Thoracic aorta (tissue), 2 donors: ENCODE data around the gene DCAKD. TPM values are rescaled to one million over a fixed set of nuclear protein-coding genes. Genes with fewer than 3 reads are reported as not detected.

Experiments
- ATAC-seq: fragments of 150-250 bp; one replicate; pipeline ENCODE4 v1.8.0; 2017; ENCODE audit warnings: low read depth; ENCODE audit not compliant: insufficient number of reproducible peaks, low FRiP score
- DNase-seq: peaks from one replicate; pipeline ENCODE4 v3.0.0-alpha.2; 2020; ENCODE audit warnings: low spot score
- H3K27ac ChIP-seq, 2 donors: fragments of 200-600 bp; sonication (generic); 1 replicate in 1 of 2; 2 replicates in 1 of 2; pipeline ENCODE4 v1.5.1; 2016; ENCODE audit warnings: mild to moderate bottlenecking in 2 of 2, moderate library complexity in 2 of 2
- H3K27me3 ChIP-seq: fragments of 200-600 bp; sonication (generic); replicated peaks from 2 replicates; pipeline ENCODE4 v1.6.0; 2016; ENCODE audit warnings: mild to moderate bottlenecking; ENCODE audit not compliant: insufficient read depth
- H3K36me3 ChIP-seq: fragments of 200-600 bp; sonication (generic); one replicate; pipeline ENCODE4 v1.5.1; 2016
- H3K4me1 ChIP-seq, 2 donors: fragments of 200-600 bp; sonication (generic); 1 replicate in 1 of 2; 2 replicates in 1 of 2; pipeline versions ENCODE4 v1.5.1 to v1.6.0; 2016; ENCODE audit warnings: low read depth in 2 of 2, mild to moderate bottlenecking in 1 of 2; ENCODE audit not compliant: control insufficient read depth in 1 of 2
- H3K4me3 ChIP-seq: fragments of 200-600 bp; sonication (generic); 2 replicates; pipeline ENCODE4 v1.5.1; 2016; ENCODE audit warnings: mild to moderate bottlenecking
- H3K9me3 ChIP-seq: fragments of 200-600 bp; sonication (generic); 2 replicates; pipeline ENCODE4 v1.5.1; 2016
- CTCF ChIP-seq: fragments of 200-600 bp; sonication (generic); IDR thresholded peaks from one replicate; pipeline ENCODE4 v1.5.1; 2019; ENCODE audit warnings: antibody characterized with exemption
- total RNA-seq, 2 donors: library from RNA; depleted of rRNA; stranded (reverse); fragments of >200 nt; gene quantifications; one replicate each; pipeline versions ENCODE4 v1.1.0 to v1.2.3, GENCODE V29; 2016

DCAKD gene
- total RNA-seq, 2 donors from 2014 or later, result 34.6 to 56.5 TPM

DNA sequence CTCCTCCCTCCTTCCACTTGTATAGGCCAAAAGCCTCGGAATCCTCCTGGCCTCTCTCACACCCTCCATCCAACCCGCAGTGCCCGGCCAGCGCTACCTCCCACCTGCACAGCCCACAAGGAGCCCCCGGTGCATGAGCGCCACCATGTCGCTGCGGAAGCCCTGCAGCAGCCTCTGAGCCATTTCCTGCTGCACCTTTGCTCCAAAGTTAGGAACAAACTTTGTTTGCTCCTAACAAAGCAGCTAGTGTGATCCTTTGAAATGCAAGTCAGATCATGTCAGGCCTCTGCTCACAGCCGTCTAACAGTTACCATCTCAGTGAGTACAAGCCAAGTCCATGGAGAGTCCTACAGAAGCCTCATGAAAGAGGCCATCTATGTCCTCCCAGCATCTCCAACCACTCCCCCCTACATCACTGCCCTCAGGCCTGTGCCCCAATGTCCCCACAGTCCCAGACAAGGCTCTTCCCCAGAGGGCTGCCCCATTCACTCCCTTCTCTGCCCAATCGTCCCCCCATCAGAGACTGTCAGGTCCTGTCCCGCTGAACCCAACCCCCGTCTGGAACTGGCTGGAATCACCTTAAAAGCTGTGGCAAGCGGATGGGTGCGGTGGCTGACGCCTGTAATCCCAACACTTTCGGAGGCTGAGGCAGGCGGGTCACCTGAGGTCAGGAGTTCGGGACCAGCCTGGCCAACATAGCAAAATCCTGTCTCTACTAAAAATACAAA lies 7.5 kb downstream of the DCAKD start:
- no peak for TF ChIP-seq CTCF
- H3K4me1 ChIP-seq, result peaks cover 12 to 59% of the 10 kb centered on the region in 2 donors
- H3K4me3 ChIP-seq, result peak overlapping the region; percentile 21
- H3K9me3 ChIP-seq, result no peaks in the 10 kb centered on the region
- no peaks in the 10 kb centered on the region for H3K36me3 ChIP-seq
- DNase-seq (no peak), ATAC-seq (no peak)
- no peak overlapping the region for H3K27ac ChIP-seq
- no peaks in the 10 kb centered on the region for H3K27me3 ChIP-seq

GRCh38 chr17:45042346-45043120 lies 8.9 kb downstream of the DCAKD start:
- Histone ChIP-seq H3K27ac (no peak overlapping the region), H3K27me3 (no peaks in the 10 kb centered on the region), H3K4me1 (peaks cover 12 to 59% of the 10 kb centered on the region in 2 donors), H3K36me3 (no peaks in the 10 kb centered on the region), H3K4me3 (no peak overlapping the region), H3K9me3 (no peaks in the 10 kb centered on the region)
- ATAC-seq, result no peak
- DNase-seq, result no peak
- TF ChIP-seq CTCF, result no peak

DNA sequence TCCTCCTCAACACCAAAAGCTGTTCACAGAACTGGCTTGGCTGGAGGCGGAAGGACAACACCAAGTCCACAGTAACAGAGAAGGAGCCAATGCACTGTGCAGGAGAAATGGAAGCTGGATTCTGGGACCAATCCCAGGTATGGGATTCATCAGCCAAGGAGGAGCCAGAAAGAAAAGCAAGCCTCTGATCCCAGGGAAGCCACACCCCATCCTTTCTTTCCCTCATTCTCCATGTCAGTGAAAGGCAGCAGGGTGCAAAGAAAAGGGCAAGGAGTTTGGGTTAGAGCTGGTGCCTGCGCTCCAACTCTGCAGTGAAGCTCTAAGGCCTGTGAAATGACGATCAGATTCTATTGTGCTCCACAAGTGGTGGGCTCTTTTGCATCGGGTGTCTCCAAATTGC lies 11.0 kb downstream of the DCAKD start:
- TF ChIP-seq CTCF, result no peak
- Histone ChIP-seq H3K27me3 (no peaks in the 10 kb centered on the region), H3K36me3 (no peaks in the 10 kb centered on the region), H3K4me3 (no peak overlapping the region), H3K27ac (no peak overlapping the region), H3K4me1 (peaks cover 12 to 54% of the 10 kb centered on the region in 2 donors), H3K9me3 (no peaks in the 10 kb centered on the region)
- ATAC-seq, result no peak
- DNase-seq, result no peak

GRCh38 chr17:45038728-45039634 lies 12.5 kb downstream of the DCAKD start:
- Histone ChIP-seq H3K4me3 (no peak overlapping the region), H3K4me1 (peaks cover 12 to 43% of the 10 kb centered on the region in 2 donors), H3K27ac (no peak overlapping the region), H3K9me3 (no peaks in the 10 kb centered on the region), H3K36me3 (peaks cover 6% of the 10 kb centered on the region), H3K27me3 (no peaks in the 10 kb centered on the region)
- TF ChIP-seq CTCF, result no peak
- DNase-seq (no peak), ATAC-seq (no peak)
